GM10266 (cell line): ENCODE results near the gene ROR2.

Experiments used
- DNase-seq: peaks from one replicate; pipeline ENCODE4 v3.0.0; 2012; ENCODE audit errors: extremely low spot score
- CTCF ChIP-seq: IDR thresholded peaks from 2 replicates; pipeline ENCODE4 v1.5.1; 2012; ENCODE audit warnings: mild to moderate bottlenecking, low read depth; ENCODE audit not compliant: control insufficient read depth, insufficient read depth; ENCODE audit errors: missing control alignments

Gene ROR2

DNA sequence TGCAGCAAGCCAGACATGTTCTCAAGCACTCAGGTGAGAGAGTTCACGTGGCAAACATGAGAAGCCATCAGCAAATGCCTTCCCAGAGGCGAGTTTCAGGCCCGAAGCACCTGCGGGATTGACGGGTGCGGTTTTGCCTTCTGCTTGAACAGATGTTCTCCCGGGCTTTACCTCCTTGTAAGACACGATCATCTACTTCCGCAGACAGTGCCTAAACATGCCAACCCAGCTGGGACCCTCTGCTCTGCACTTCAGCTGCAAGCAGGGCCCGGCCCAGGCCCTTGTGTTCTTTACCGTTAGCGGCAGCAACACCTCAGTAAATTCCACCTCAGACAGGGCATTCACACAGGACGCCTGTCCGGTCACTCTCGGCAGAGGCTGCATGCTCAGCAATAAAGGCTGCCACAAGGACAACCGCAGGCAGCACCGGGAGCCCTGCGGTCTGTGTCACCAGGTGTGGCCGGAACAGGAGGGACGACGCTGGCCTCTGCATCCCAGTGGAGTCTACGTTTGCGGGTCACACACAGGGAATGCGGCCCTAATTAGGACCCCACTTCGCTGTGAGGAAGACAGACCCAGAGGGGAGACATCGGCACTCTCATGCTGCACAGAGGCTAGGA is 139.6 kb downstream of the ROR2 start:
- no peak for TF ChIP-seq CTCF
- DNase-seq = no peak

DNA sequence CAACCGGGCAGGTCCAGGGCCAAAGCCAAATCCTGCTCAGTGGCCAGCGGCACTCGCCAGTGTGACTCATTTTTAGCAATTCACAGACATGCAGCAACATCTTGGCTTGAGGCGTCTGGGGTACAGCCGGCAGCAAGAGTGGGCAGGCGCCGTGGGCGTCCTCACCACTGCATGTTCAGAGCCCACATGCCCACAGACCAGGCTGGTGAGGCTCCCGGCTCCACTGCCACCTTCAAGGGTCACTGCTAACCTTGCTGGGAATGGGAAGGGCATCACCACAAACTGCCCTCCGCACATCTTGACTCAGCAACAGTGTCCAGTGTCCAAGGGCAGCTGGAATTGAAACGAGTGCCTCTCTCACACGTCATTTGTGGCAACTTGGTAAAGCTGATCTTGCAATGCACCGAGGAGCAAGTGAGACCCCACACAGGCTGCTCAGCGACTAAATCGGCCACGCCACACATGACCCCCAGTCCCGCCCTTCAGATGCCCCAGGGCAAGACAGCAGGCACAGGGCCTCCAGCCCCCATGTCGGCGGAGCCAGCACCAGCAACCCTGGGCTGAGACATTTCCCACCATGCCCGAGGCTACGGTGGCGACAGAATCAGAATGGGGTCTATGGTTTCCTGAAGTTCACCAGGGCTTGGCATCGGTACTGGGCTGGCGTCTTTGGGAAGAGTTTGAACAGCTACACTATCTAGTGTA is 140.3 kb downstream of the ROR2 start:
- no peak for DNase-seq
- TF ChIP-seq CTCF = no peak

DNA sequence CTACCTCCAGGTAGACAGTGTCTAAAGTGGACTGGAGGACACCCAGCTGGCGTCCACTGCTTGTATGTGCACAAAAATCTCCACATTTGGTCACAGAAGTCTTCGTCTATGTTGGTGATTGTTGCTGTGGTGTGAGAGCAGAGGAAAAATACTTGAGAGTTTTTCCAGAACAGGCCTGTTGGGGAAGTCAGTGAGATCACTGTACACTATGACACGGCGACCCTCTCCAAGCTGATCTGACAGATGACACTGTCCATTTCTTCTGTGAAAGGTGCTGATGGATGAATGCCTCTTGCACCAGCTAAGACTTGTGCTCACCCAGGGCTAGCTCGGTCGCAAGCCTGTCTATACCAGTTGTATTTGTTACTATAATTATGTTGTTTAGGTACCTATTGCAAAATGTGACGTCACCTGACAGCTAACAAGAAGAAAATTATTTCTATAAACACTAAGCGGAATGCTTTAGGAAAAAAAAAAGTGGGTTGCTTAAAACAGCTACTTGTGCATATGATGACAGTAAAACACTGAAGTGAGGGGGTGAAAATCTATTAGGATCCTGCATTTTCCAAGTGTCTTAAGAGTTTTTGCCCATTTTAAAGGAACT is 142.3 kb downstream of the ROR2 start:
- DNase-seq = no peak
- TF ChIP-seq CTCF = no peak

GRCh38 chr9:91805031-91805430 is 145.0 kb downstream of the ROR2 start:
- no peak for TF ChIP-seq CTCF
- no peak for DNase-seq

- TF ChIP-seq CTCF = no peak
Observed at GRCh38 chr9:91803970-91804752, 145.9 kb downstream of the ROR2 start.

DNA sequence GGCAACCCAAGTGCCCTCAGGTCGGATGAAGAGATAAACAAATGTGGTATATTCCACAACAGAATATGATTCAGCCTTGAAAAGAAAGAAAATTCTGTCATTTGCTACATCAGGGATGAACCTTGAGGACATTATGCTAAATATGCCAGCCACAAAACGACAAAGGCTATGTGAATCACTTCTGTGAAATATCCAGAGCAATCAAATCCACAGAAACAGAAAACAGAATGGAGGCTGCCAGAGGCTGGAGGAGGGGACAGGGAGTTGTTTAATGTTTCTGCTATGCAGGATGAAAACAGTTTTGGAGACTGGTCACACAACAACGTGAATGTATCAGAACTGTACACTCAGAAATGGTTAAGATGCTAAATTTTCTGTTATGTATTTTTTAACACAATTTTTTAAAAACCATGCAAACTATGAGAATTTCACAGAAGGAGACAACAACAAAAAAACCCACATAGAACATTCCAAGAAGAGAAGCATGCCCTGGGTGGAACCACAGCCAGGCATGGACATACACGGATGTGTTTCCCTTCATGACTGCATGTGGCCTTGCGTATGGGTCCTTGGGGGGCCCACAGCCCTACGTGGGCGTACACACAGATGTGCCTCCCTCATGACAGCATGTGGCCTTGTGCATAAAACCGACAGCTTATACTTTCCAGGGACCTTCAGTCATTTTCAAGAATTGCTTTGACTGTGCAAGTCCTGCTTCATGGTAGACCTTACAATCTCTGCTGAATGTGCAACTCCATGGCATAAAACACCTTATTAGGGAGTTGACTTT is 146.7 kb downstream of the ROR2 start:
- no peak for TF ChIP-seq CTCF
- no peak for DNase-seq

More at GRCh38 chr9:91803970-91804752, 145.9 kb downstream of the ROR2 start:
- DNase-seq = no peak
